HepG2 (cell line): ENCODE data around the gene TBC1D24. TPM values are rescaled to one million over a fixed set of nuclear protein-coding genes. Genes with fewer than 3 reads are reported as not detected.

ENCODE experiments used
- ATAC-seq: fragments of 200-7000 bp; cut with Tn5 transposase; 3 replicates; pipeline ENCODE4 v1.9.1; 2020; ENCODE audit warnings: mild to moderate bottlenecking, moderate library complexity
- BruUV-seq: library from RNA; stranded (reverse); fragments of 400-500 nt; replicated peaks from 2 replicates; lab custom pipeline; 2021; lab: Mats Ljungman, UMichigan
- CTCF ChIA-PET: fragments of 300-600 bp; formaldehyde crosslinking; extraction: SDS; loops from one replicate; lab custom pipeline; 2021; ENCODE audit warnings: low total read pairs, inconsistent platforms, low intra/inter-chr PET ratio; lab: Yijun Ruan, JAX
- POLR2A ChIA-PET: fragments of 350-600 bp; sonication (Branson Sonifier 250); formaldehyde crosslinking; loops from one replicate; lab custom pipeline; 2020; ENCODE audit warnings: antibody characterized with exemption, inconsistent platforms; lab: Yijun Ruan, JAX
- DNase-seq: peaks from one replicate; pipeline ENCODE4 v3.0.0-alpha.2; 2015; ENCODE audit warnings: low spot score
- FAIRE-seq: peaks from 3 replicates; lab custom pipeline; 2011; peaks lifted over from hg19 to GRCh38; lab: Jason Lieb, UNC
- H2AFZ ChIP-seq: one replicate; pipeline ENCODE4 v1.6.1; 2011; ENCODE audit warnings: low read length, inconsistent platforms
- H3K27ac ChIP-seq: fragments of 300-600 bp; 3 replicates; pipeline ENCODE4 v1.8.0; 2011; ENCODE audit warnings: mixed run types, mild to moderate bottlenecking, mixed read lengths, low read length, inconsistent platforms; ENCODE audit not compliant: insufficient read depth; ENCODE audit errors: extremely low read length
- H3K27me3 ChIP-seq, 2 experiments: fragments of 200-600 bp in 1 of 2; 2 replicates in 1 of 2; 3 replicates in 1 of 2; pipeline versions ENCODE4 v1.6.0 to v1.8.0; 2011; ENCODE audit warnings: low read length in 2 of 2, mild to moderate bottlenecking in 2 of 2, moderate library complexity in 2 of 2, inconsistent platforms in 1 of 2; ENCODE audit not compliant: insufficient read depth in 2 of 2, control insufficient read depth in 1 of 2
- H3K36me3 ChIP-seq, 2 experiments: fragments of 200-600 bp in 1 of 2; replicated peaks in 1 of 2; 2 replicates in 1 of 2; 3 replicates in 1 of 2; pipeline versions ENCODE4 v1.5.1 to v1.8.0; 2011; ENCODE audit warnings: low read length in 2 of 2, inconsistent platforms in 1 of 2; ENCODE audit not compliant: insufficient read depth in 2 of 2, control insufficient read depth in 1 of 2
- H3K4me1 ChIP-seq: 2 replicates; pipeline ENCODE4 v1.5.1; 2012; ENCODE audit warnings: low read length, inconsistent platforms; ENCODE audit not compliant: insufficient read depth
- H3K4me2 ChIP-seq: 2 replicates; pipeline ENCODE4 v1.6.0; 2011; ENCODE audit warnings: low read depth, low read length, inconsistent platforms
- H3K4me3 ChIP-seq, 3 experiments: fragments of 200-600 bp in 1 of 3; sonication (generic), shearing (Covaris generic) in 1 of 3; replicated peaks in 1 of 3; 2 replicates each; pipeline ENCODE4 v1.5.1; 2011 to 2016; ENCODE audit warnings: low read length in 3 of 3, inconsistent platforms in 2 of 3, low read depth in 2 of 3, mild to moderate bottlenecking in 2 of 3, control low read depth in 1 of 3, mixed read lengths in 1 of 3; ENCODE audit not compliant: insufficient read depth in 1 of 3
- H3K79me2 ChIP-seq: one replicate; pipeline ENCODE4 v1.6.1; 2011; ENCODE audit warnings: low read length, inconsistent platforms; ENCODE audit not compliant: insufficient read depth
- H3K9ac ChIP-seq: 2 replicates; pipeline ENCODE4 v1.6.0; 2011; ENCODE audit warnings: mild to moderate bottlenecking, low read depth, low read length, inconsistent platforms; ENCODE audit not compliant: insufficient read depth
- H3K9me3 ChIP-seq: 2 replicates; pipeline ENCODE4 v1.5.1; 2012; ENCODE audit warnings: mild to moderate bottlenecking, low read length
- H4K20me1 ChIP-seq: 2 replicates; pipeline ENCODE4 v1.6.0; 2011; ENCODE audit warnings: inconsistent platforms, mild to moderate bottlenecking, low read length, moderate library complexity; ENCODE audit not compliant: insufficient read depth
- HNRNPH1 ChIP-seq: fragments of 200-400 bp; formaldehyde crosslinking; optimal IDR thresholded peaks from 2 replicates; pipeline ENCODE3; 2017; ENCODE audit warnings: mild to moderate bottlenecking, low read depth, low read length
- HNRNPLL ChIP-seq: fragments of 200-400 bp; formaldehyde crosslinking; IDR thresholded peaks from 2 replicates; pipeline ENCODE4 v1.6.1; 2017; ENCODE audit warnings: mild to moderate bottlenecking, low read depth, low read length; ENCODE audit not compliant: poor library complexity, severe bottlenecking
- HOXA5 ChIP-seq: sonication (generic); formaldehyde crosslinking; IDR thresholded peaks from 2 replicates; pipeline ENCODE4 v1.4.0; 2020; ENCODE audit warnings: missing genetic modification reagents
- KLF11 ChIP-seq: IDR thresholded peaks from 2 replicates; pipeline ENCODE4 v1.6.1; 2016; ENCODE audit warnings: missing compliant biosample characterization
- NBN ChIP-seq: fragments of 450-650 bp; conservative IDR thresholded peaks from 2 replicates; pipeline ENCODE4 v1.6.1; 2017
- POGK ChIP-seq: sonication (generic); formaldehyde crosslinking; conservative IDR thresholded peaks from 2 replicates; pipeline ENCODE4 v1.8.0; 2022; ENCODE audit warnings: mild to moderate bottlenecking, moderate library complexity, missing genetic modification reagents
- SAP130 ChIP-seq: IDR thresholded peaks from 2 replicates; pipeline ENCODE4 v1.6.1; 2016; ENCODE audit warnings: low read depth
- SMC3 ChIP-seq: IDR thresholded peaks from 2 replicates; pipeline ENCODE4 v1.6.1; 2011; ENCODE audit warnings: low read length, improper control_type of control experiment
- ZNF251 ChIP-seq: sonication (generic); formaldehyde crosslinking; IDR thresholded peaks from 2 replicates; pipeline ENCODE4 v1.9.0; 2021; ENCODE audit warnings: mild to moderate bottlenecking, missing genetic modification reagents
- ZNF446 ChIP-seq: sonication (generic); formaldehyde crosslinking; IDR thresholded peaks from 2 replicates; pipeline ENCODE4 v1.5.0; 2020; ENCODE audit warnings: mild to moderate bottlenecking, missing genetic modification reagents
- ZNF598 ChIP-seq: sonication (generic); formaldehyde crosslinking; IDR thresholded peaks from 2 replicates; pipeline ENCODE4 v1.5.1; 2020; ENCODE audit warnings: mild to moderate bottlenecking, missing genetic modification reagents, borderline replicate concordance
- ZNF782 ChIP-seq: sonication (generic); formaldehyde crosslinking; IDR thresholded peaks from 2 replicates; pipeline ENCODE4 v1.4.0; 2020; ENCODE audit warnings: missing genetic modification reagents, mild to moderate bottlenecking, borderline replicate concordance
- ZNF790 ChIP-seq: sonication (generic); formaldehyde crosslinking; IDR thresholded peaks from 2 replicates; pipeline ENCODE4 v1.8.0; 2022; ENCODE audit warnings: missing genetic modification reagents, mild to moderate bottlenecking, borderline replicate concordance
- ZNF878 ChIP-seq: sonication (generic); formaldehyde crosslinking; IDR thresholded peaks from 2 replicates; pipeline ENCODE4 v1.8.1; 2023; ENCODE audit warnings: mild to moderate bottlenecking, missing genetic modification reagents, moderate library complexity
- WGBS: methylation state at CpG from one replicate; pipeline ENCODE4 v1.1.6; 2017; ENCODE audit warnings: low lambda C conversion rate; 5-methylcytosine and 5-hydroxymethylcytosine counted together
- in situ Hi-C: cut with HindIII; loops from 2 replicates; pipeline ENCODE4 v1.10.0; 2017; ENCODE audit warnings: low pct_unique_long_range_greater_than_20kb; ENCODE audit not compliant: extremely low pct_ligation_motif_present
- intact Hi-C: fragments of 100-400 bp; cut with micrococcal nuclease; formaldehyde crosslinking; loops from one replicate; pipeline ENCODE4 v1.10.0; 2022; ENCODE audit not compliant: unreplicated experiment
- polyA plus RNA-seq, 8 experiments: library from polyadenylated mRNA; depleted of rRNA in 3 of 8; stranded (reverse) in 7 of 8; unstranded in 1 of 8; fragments of >200 nt; fragmentation: Illumina TruSeq in 4 of 8; extraction: Trizol in 4 of 8; gene quantifications; 2 replicates each; pipeline versions ENCODE4 v1.2.1 to v1.2.3, GENCODE V29; 2011 to 2016; ENCODE audit warnings: low read depth in 4 of 8, missing spikeins in 1 of 8, mixed read lengths in 1 of 8; ENCODE audit not compliant: insufficient read depth in 1 of 8
- total RNA-seq, 5 experiments: library from RNA; depleted of rRNA; stranded (reverse); fragments of >200 nt; fragmentation: Illumina TruSeq; extraction: Trizol; gene quantifications; 2 replicates each; pipeline ENCODE4 v1.2.3, GENCODE V29; 2016; ENCODE audit warnings: low read depth in 1 of 5
- TF ChIP-seq, protein P1 (sequence below): sonication (generic); formaldehyde crosslinking; IDR thresholded peaks from 2 replicates; pipeline ENCODE4 v1.4.0; 2020; ENCODE audit warnings: missing genetic modification reagents, borderline replicate concordance
- TF ChIP-seq, protein P2 (sequence below): IDR thresholded peaks from 2 replicates; pipeline ENCODE4 v1.6.1; 2018; ENCODE audit warnings: missing genetic modification reagents, mild to moderate bottlenecking, missing compliant biosample characterization

TBC1D24 gene
- total and polyA plus RNA-seq, 2 of the 13 experiments (the other 11 are each of a cell fraction or from before 2014, with no cell fraction given) = 7.7 to 13.7 TPM

DNA sequence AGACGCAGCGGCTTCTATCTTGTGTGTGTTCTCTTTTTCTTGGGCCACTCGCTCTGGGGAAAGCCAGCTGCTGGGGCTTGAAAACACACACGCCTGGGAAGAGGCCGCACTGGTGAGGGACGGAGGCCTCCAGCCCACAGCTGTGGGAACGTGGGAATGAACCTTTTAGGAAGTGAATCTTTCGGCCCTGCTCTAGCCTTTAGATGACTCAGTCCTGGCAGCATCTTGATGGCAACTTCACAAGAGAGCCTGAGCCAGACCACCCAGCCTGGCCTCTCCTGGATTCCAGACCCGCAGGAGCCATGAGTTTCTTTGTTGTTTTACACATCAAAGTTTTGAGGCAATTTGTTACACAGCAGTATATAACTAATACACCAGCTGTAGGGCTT is 60.7 kb downstream of the TBC1D24 start (continued):
- TF ChIP-seq HOXA5 (CRISPR knock-in tag) (no peak), ZNF878 (no peak), SAP130 (CRISPR knock-in tag) (0 out of 2 replicates have a peak, but pooled peaks have one; percentile 7)
- TF ChIP-seq, protein P1, sequence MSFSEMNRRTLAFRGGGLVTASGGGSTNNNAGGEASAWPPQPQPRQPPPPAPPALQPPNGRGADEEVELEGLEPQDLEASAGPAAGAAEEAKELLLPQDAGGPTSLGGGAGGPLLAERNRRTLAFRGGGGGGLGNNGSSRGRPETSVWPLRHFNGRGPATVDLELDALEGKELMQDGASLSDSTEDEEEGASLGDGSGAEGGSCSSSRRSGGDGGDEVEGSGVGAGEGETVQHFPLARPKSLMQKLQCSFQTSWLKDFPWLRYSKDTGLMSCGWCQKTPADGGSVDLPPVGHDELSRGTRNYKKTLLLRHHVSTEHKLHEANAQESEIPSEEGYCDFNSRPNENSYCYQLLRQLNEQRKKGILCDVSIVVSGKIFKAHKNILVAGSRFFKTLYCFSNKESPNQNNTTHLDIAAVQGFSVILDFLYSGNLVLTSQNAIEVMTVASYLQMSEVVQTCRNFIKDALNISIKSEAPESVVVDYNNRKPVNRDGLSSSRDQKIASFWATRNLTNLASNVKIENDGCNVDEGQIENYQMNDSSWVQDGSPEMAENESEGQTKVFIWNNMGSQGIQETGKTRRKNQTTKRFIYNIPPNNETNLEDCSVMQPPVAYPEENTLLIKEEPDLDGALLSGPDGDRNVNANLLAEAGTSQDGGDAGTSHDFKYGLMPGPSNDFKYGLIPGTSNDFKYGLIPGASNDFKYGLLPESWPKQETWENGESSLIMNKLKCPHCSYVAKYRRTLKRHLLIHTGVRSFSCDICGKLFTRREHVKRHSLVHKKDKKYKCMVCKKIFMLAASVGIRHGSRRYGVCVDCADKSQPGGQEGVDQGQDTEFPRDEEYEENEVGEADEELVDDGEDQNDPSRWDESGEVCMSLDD = 0 out of 2 replicates have a peak, but pooled peaks have one; percentile 20

DNA sequence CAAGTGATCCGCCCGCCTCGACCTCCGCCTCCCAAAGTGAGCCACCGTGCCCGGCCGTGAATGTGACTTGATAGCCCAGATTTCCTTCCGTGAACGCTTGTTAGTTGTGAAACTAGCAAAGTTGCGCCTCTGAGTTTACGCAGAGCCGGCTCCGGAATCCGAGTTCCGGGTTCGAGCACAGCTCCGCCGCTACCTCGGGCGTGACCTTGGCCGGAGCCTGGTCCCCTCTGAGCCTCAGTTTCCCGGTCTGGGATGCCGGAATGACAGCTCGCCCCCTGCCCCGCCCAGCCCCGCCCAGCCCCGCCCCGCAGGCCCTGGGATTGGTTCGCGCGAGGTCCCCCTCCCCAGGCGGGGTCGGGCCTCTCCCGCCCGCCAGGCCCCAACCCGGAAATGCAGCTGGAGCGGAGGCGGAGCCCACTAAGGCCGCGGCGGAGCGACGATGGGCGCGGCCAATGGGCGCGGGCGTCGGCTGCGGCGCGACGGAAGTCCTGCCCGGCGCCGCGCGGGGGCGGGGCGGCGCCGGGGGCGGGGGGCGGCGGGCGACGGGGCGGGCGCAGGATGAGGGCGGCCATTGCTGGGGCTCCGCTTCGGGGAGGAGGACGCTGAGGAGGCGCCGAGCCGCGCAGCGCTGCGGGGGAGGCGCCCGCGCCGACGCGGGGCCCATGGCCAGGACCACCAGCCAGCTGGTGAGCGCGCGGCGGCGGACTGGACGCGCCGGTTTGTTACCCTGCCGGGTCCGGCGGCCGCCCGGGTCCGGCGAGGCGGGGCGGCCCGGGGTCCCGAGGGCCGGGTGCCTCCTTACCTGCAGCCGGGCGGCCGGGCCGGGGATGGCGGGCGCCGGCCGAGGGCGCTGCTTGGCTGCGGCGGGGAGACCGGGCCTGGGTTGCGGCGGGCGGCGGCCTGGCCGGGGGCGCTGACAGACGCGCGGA is 62.8 kb downstream of the TBC1D24 start, which contains the start of gene PDPK1:
Gene PDPK1 (plus strand): TSS at position 571 of the 929 bp plus-strand sequence. CDS start 92 bp downstream, at position 663.
- peaks cover 82% of the 10 kb centered on the region for H3K4me1 ChIP-seq
- no peaks in the 10 kb centered on the region for H3K9me3 ChIP-seq
- in situ Hi-C loops (no loop called here), intact Hi-C loops (no loop called here)
- peak within 1 kb of the TSS; percentile 65 for H3K9ac ChIP-seq
- H3K4me2 ChIP-seq = peak within 1 kb of the TSS; percentile 87
- BruUV-seq = no TSS peak
- WGBS = 0% methylated on average over 3 of the region's 126 CpGs
- POLR2A ChIA-PET = interaction anchor here (0.6 to 3.0 kb wide), 8 partner anchors 9 to 287 kb away, joined by 3 to 17 read pairs (median 5); partner anchors contain the start of genes AMDHD2, ATP6V0C and ECI1
- DNase-seq (peak; percentile 85), FAIRE-seq (no peak), ATAC-seq (peak; percentile 63)
- peak within 1 kb of the TSS; percentile 62 to 79 (median 74) for H3K4me3 ChIP-seq
- H2AFZ ChIP-seq = no peak within 1 kb of the TSS
- peaks cover 26% of the 10 kb centered on the region for H3K79me2 ChIP-seq
- H3K27ac ChIP-seq = peak within 1 kb of the TSS; percentile 68
- H3K27me3 ChIP-seq = no peaks in the 10 kb centered on the region
- CTCF ChIA-PET = no interaction called here
- H3K36me3 ChIP-seq = peaks cover 0 to 3% of the 10 kb centered on the region in 2 experiments; a peak in 2 of 5 replicates
- 0 out of 2 replicates have a peak, but pooled peaks cover 5% of the 10 kb centered on the region for H4K20me1 ChIP-seq
- TF ChIP-seq ZNF782 (CRISPR knock-in tag) = no peak
- no peak for TF ChIP-seq ZNF251
- no peak for TF ChIP-seq HNRNPH1
- no peak for TF ChIP-seq SMC3
- peak; percentile 75; the same call in 1 of the 2 replicates for TF ChIP-seq ZNF790
- 0 out of 2 replicates have a peak, but pooled peaks have one; percentile 27 for TF ChIP-seq POGK (CRISPR knock-in tag)
- no peak for TF ChIP-seq NBN
- no peak for TF ChIP-seq KLF11 (CRISPR knock-in tag)
- TF ChIP-seq ZNF446 = 0 out of 2 replicates have a peak, but pooled peaks have one; percentile 45
- TF ChIP-seq, protein P2, sequence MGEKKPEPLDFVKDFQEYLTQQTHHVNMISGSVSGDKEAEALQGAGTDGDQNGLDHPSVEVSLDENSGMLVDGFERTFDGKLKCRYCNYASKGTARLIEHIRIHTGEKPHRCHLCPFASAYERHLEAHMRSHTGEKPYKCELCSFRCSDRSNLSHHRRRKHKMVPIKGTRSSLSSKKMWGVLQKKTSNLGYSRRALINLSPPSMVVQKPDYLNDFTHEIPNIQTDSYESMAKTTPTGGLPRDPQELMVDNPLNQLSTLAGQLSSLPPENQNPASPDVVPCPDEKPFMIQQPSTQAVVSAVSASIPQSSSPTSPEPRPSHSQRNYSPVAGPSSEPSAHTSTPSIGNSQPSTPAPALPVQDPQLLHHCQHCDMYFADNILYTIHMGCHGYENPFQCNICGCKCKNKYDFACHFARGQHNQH (CRISPR knock-in tag) = 0 out of 2 replicates have a peak, but pooled peaks have one; percentile 37
- peak; percentile 65 for TF ChIP-seq HNRNPLL
- TF ChIP-seq ZNF598 (CRISPR knock-in tag) = no peak
